Lung microvascular endothelial cell (primary cell): ENCODE results near the gene POLRMT. TPM values are rescaled to one million over a fixed set of nuclear protein-coding genes. Genes with fewer than 3 reads are reported as not detected.
"Not testable (repeated sequence)": the region's sequence is repeated elsewhere in the genome, so short reads cannot be mapped to it uniquely, and the experiment has no call there.

Source experiments
- DNase-seq, 2 donors: peaks; one replicate each; pipeline versions ENCODE4 v3.0.0 to v3.0.0-alpha.2; 2010; ENCODE audit warnings: low read depth in 2 of 2
- total RNA-seq: library from RNA; depleted of rRNA; stranded (reverse); fragments of >200 nt; gene quantifications from 2 replicates; pipeline ENCODE4 v1.2.1, GENCODE V29; 2014

The POLRMT gene
- total RNA-seq, 1 donor from 2014 or later = 18.8 TPM

- no peak for DNase-seq
Measured at GRCh38 chr19:593505-593904, 39.8 kb downstream of the POLRMT start.

GRCh38 chr19:593055-593454 lies 40.3 kb downstream of the POLRMT start:
- DNase-seq = no peak

- DNase-seq = no peak
Measured at GRCh38 chr19:592101-592500, 41.2 kb downstream of the POLRMT start.

- DNase-seq = peak; percentile 31 to 51
Measured at GRCh38 chr19:591099-591958, 42.0 kb downstream of the POLRMT start.

GRCh38 chr19:590750-591098 lies 42.6 kb downstream of the POLRMT start:
- no peak for DNase-seq

- peak; percentile 36 to 53 for DNase-seq
Measured at GRCh38 chr19:590396-590745, 43.0 kb downstream of the POLRMT start.

- DNase-seq = no peak
Measured at GRCh38 chr19:589693-590395, 43.5 kb downstream of the POLRMT start, which contains the start of gene HCN2. HCN2 (plus strand) TSS chr19:589881; CDS start chr19:589946, 65 bp downstream.

GRCh38 chr19:588741-589692 lies 44.3 kb downstream of the POLRMT start:
- DNase-seq = no peak

GRCh38 chr19:588093-588740 lies 45.1 kb downstream of the POLRMT start:
- peak; percentile 72 to 74 for DNase-seq

- DNase-seq = no peak
Measured at GRCh38 chr19:585551-586110, 47.7 kb downstream of the POLRMT start.

- DNase-seq = not testable (repeated sequence)
Measured at GRCh38 chr19:585146-585545, 48.2 kb downstream of the POLRMT start.

- peak; percentile 37 to 69 for DNase-seq
Measured at GRCh38 chr19:584240-585001, 48.9 kb downstream of the POLRMT start.

GRCh38 chr19:583968-584239 lies 49.4 kb downstream of the POLRMT start:
- DNase-seq = no peak

GRCh38 chr19:583198-583967 lies 50.0 kb downstream of the POLRMT start:
- no peak for DNase-seq

GRCh38 chr19:582497-583197 lies 50.7 kb downstream of the POLRMT start:
- DNase-seq = no peak

- DNase-seq = no peak
Measured at GRCh38 chr19:581399-582111, 51.8 kb downstream of the POLRMT start.

- DNase-seq = no peak
Measured at GRCh38 chr19:580274-580835, 53.0 kb downstream of the POLRMT start.

- DNase-seq = no peak
Measured at GRCh38 chr19:579842-580155, 53.5 kb downstream of the POLRMT start.
